Central memory CD4-positive, alpha-beta T cell (primary cell): ENCODE results near the gene LTK.

Source experiments
- DNase-seq: peaks from one replicate; pipeline ENCODE4 v3.0.0; 2022

LTK gene

GRCh38 chr15:41523097-41523496, 9.5 kb upstream of the LTK start:
- DNase-seq, result no peak

GRCh38 chr15:41521614-41522013, 8.0 kb upstream of the LTK start:
- DNase-seq, result no peak

GRCh38 chr15:41520636-41521035, 7.0 kb upstream of the LTK start:
- no peak for DNase-seq

- no peak for DNase-seq
Measured at GRCh38 chr15:41517895-41518449, 4.3 kb upstream of the LTK start.

GRCh38 chr15:41512940-41513505, 604 bp downstream of the LTK start:
- DNase-seq, result no peak

- no peak for DNase-seq
Measured at GRCh38 chr15:41512512-41512939, 1.1 kb downstream of the LTK start.

GRCh38 chr15:41511899-41512369, 1.7 kb downstream of the LTK start:
- no peak for DNase-seq

- no peak for DNase-seq
Measured at GRCh38 chr15:41511331-41511898, 2.2 kb downstream of the LTK start.

GRCh38 chr15:41510728-41511127, 2.9 kb downstream of the LTK start:
- no peak for DNase-seq

GRCh38 chr15:41507820-41508290, 5.8 kb downstream of the LTK start:
- no peak for DNase-seq

GRCh38 chr15:41506796-41507341, 6.8 kb downstream of the LTK start:
- no peak for DNase-seq

- no peak for DNase-seq
Measured at GRCh38 chr15:41505776-41506175, 7.9 kb downstream of the LTK start.

GRCh38 chr15:41504751-41505492, 8.7 kb downstream of the LTK start:
- DNase-seq, result no peak

GRCh38 chr15:41503669-41504010, 10.0 kb downstream of the LTK start:
- no peak for DNase-seq

GRCh38 chr15:41502795-41503668, 10.6 kb downstream of the LTK start:
- no peak for DNase-seq

- no peak for DNase-seq
Measured at GRCh38 chr15:41501931-41502794, 11.5 kb downstream of the LTK start.

- no peak for DNase-seq
Measured at GRCh38 chr15:41501191-41501917, 12.3 kb downstream of the LTK start.

- DNase-seq, result no peak
Measured at GRCh38 chr15:41499109-41499851, 14.3 kb downstream of the LTK start.

GRCh38 chr15:41498657-41499056, 15.0 kb downstream of the LTK start:
- no peak for DNase-seq
